Small intestine (tissue), 7 donors: ENCODE results near the gene GAB1. TPM values are rescaled to one million over a fixed set of nuclear protein-coding genes. Genes with fewer than 3 reads are reported as not detected.

Experiments used
- DNase-seq, 2 donors: peaks; one replicate each; pipeline versions ENCODE4 v3.0.0 to v3.0.0-alpha.2; 2013
- FAIRE-seq: peaks from 2 replicates; lab custom pipeline; 2012; peaks lifted over from hg19 to GRCh38; lab: Jason Lieb, UNC
- H3K27ac ChIP-seq, 3 donors: one replicate each; pipeline ENCODE4 v1.5.1; 2013; ENCODE audit warnings: low read length in 2 of 3, mild to moderate bottlenecking in 2 of 3, control low read depth in 1 of 3, inconsistent platforms in 1 of 3, low read depth in 1 of 3, moderate library complexity in 1 of 3
- H3K27me3 ChIP-seq, 3 donors: one replicate each; pipeline ENCODE4 v1.6.1; 2013; ENCODE audit warnings: low read length in 3 of 3, inconsistent platforms in 1 of 3; ENCODE audit not compliant: control insufficient read depth in 3 of 3, insufficient read depth in 3 of 3
- H3K36me3 ChIP-seq, 3 donors: one replicate each; pipeline ENCODE4 v1.6.1; 2013; ENCODE audit warnings: low read length in 3 of 3, inconsistent platforms in 1 of 3, low read depth in 1 of 3, mild to moderate bottlenecking in 1 of 3, moderate library complexity in 1 of 3; ENCODE audit not compliant: control insufficient read depth in 3 of 3, insufficient read depth in 2 of 3
- H3K4me1 ChIP-seq, 3 donors: one replicate each; pipeline ENCODE4 v1.6.1; 2013; ENCODE audit warnings: low read length in 2 of 3, inconsistent platforms in 1 of 3, low read depth in 1 of 3, mild to moderate bottlenecking in 1 of 3, moderate library complexity in 1 of 3; ENCODE audit not compliant: control insufficient read depth in 3 of 3, insufficient read depth in 2 of 3
- H3K4me3 ChIP-seq, 3 donors: one replicate each; pipeline ENCODE4 v1.5.1; 2013; ENCODE audit warnings: low read length in 3 of 3, control low read depth in 1 of 3, inconsistent platforms in 1 of 3, low read depth in 1 of 3, mild to moderate bottlenecking in 1 of 3, moderate library complexity in 1 of 3
- H3K9me3 ChIP-seq, 2 donors: one replicate each; pipeline ENCODE4 v1.6.1; 2013; ENCODE audit warnings: low read depth in 1 of 2, low read length in 1 of 2; ENCODE audit not compliant: control insufficient read depth in 2 of 2, insufficient read depth in 1 of 2
- WGBS, 3 donors: extraction: QIAGEN DNeasy Blood & Tissue Kit; methylation state at CpG; one replicate each; pipeline ENCODE4 v1.1.7; 2013; 5-methylcytosine and 5-hydroxymethylcytosine counted together
- polyA plus RNA-seq, 4 donors: library from polyadenylated mRNA; stranded (reverse) in 3 of 4; unstranded in 1 of 4; fragments of 200-250 nt in 3 of 4; fragments of 120-200 nt in 1 of 4; gene quantifications; one replicate each; pipeline versions ENCODE4 v1.2.1 to v1.2.3, GENCODE V29; 2013
- donor health status: healthy with polysubstance abuse.
- donor health status: control.
- donor health status: control.
- donor health status: Bipolar disorder and iron deficiency.
- donor health status: healthy.

Gene GAB1
- polyA plus RNA-seq, 4 donors = 3.5 to 71.7 (median 6.7) TPM

- H3K27ac ChIP-seq = no peak overlapping the region
- no peaks in the 10 kb centered on the region for H3K9me3 ChIP-seq
- WGBS, 3 donors = 31 to 63% (median 58%) methylated on average over 3 of the region's 3 CpGs
- peaks cover 0 to 15% (median 0%) of the 10 kb centered on the region in 3 donors for H3K36me3 ChIP-seq
- DNase-seq = no peak
- no peak for FAIRE-seq
- H3K27me3 ChIP-seq = no peaks in the 10 kb centered on the region
- H3K4me1 ChIP-seq = no peaks in the 10 kb centered on the region
- no peak overlapping the region for H3K4me3 ChIP-seq
Observed at GRCh38 chr4:143369552-143369951, 32.9 kb downstream of the GAB1 start.

GRCh38 chr4:143372093-143372915, 35.6 kb downstream of the GAB1 start:
- Histone ChIP-seq H3K4me3 (no peak overlapping the region), H3K4me1 (peaks cover 0 to 8% (median 0%) of the 10 kb centered on the region in 3 donors), H3K27me3 (no peaks in the 10 kb centered on the region), H3K36me3 (peaks cover 0 to 20% (median 0%) of the 10 kb centered on the region in 3 donors), H3K27ac (no peak overlapping the region), H3K9me3 (no peaks in the 10 kb centered on the region)
- no peak for DNase-seq
- WGBS, 3 donors = 84 to 93% (median 90%) methylated on average over 1 of the region's 1 CpG
- FAIRE-seq = no peak

GRCh38 chr4:143374255-143374654, 37.6 kb downstream of the GAB1 start:
- Histone ChIP-seq H3K9me3 (no peaks in the 10 kb centered on the region), H3K4me1 (peaks cover 0 to 13% (median 0%) of the 10 kb centered on the region in 3 donors), H3K27ac (no peak overlapping the region), H3K27me3 (no peaks in the 10 kb centered on the region), H3K4me3 (no peak overlapping the region), H3K36me3 (peaks cover 0 to 15% (median 0%) of the 10 kb centered on the region in 3 donors)
- DNase-seq = no peak
- 86 to 96% (median 90%) methylated on average over 3 of the region's 3 CpGs for WGBS, 3 donors
- FAIRE-seq = no peak

GRCh38 chr4:143374771-143375170, 38.1 kb downstream of the GAB1 start:
- Histone ChIP-seq H3K27me3 (no peaks in the 10 kb centered on the region), H3K9me3 (no peaks in the 10 kb centered on the region), H3K4me1 (peaks cover 0 to 13% (median 0%) of the 10 kb centered on the region in 3 donors), H3K27ac (no peak overlapping the region), H3K4me3 (no peak overlapping the region), H3K36me3 (peaks cover 0 to 15% (median 0%) of the 10 kb centered on the region in 3 donors)
- 62 to 90% (median 80%) methylated on average over 6 of the region's 6 CpGs for WGBS, 3 donors
- no peak for FAIRE-seq
- no peak for DNase-seq

GRCh38 chr4:143375326-143376073, 38.8 kb downstream of the GAB1 start:
- Histone ChIP-seq H3K27me3 (no peaks in the 10 kb centered on the region), H3K4me1 (peaks cover 1 to 13% (median 1%) of the 10 kb centered on the region in 3 donors), H3K27ac (peak overlapping the region in 1 of 3 donors; percentile 12), H3K9me3 (no peaks in the 10 kb centered on the region), H3K4me3 (no peak overlapping the region), H3K36me3 (peaks cover 0 to 11% (median 0%) of the 10 kb centered on the region in 3 donors)
- no peak for FAIRE-seq
- DNase-seq = peak in 1 of 2 donors; percentile 36
- WGBS, 3 donors = 36 to 59% (median 46%) methylated on average over 6 of the region's 6 CpGs

GRCh38 chr4:143377611-143378099, 41.0 kb downstream of the GAB1 start:
- WGBS, 3 donors = 53 to 80% (median 75%) methylated on average over 7 of the region's 7 CpGs
- Histone ChIP-seq H3K36me3 (peaks cover 0 to 14% (median 0%) of the 10 kb centered on the region in 3 donors), H3K4me1 (peaks cover 6 to 27% (median 10%) of the 10 kb centered on the region in 3 donors), H3K27me3 (no peaks in the 10 kb centered on the region), H3K4me3 (no peak overlapping the region), H3K9me3 (no peaks in the 10 kb centered on the region), H3K27ac (no peak overlapping the region)
- FAIRE-seq = no peak
- no peak for DNase-seq

GRCh38 chr4:143380629-143381028, 44.0 kb downstream of the GAB1 start:
- DNase-seq (no peak), FAIRE-seq (no peak)
- Histone ChIP-seq H3K9me3 (no peaks in the 10 kb centered on the region), H3K36me3 (peaks cover 0 to 13% (median 0%) of the 10 kb centered on the region in 3 donors), H3K27ac (peak overlapping the region in 2 of 3 donors; percentile 30 to 81), H3K4me1 (peaks cover 6 to 26% (median 14%) of the 10 kb centered on the region in 3 donors), H3K4me3 (no peak overlapping the region), H3K27me3 (no peaks in the 10 kb centered on the region)
- 78 to 96% (median 93%) methylated on average over 3 of the region's 3 CpGs for WGBS, 3 donors
